Panc1 (cell line): Measurements from ENCODE around the gene PCDH15.

Source experiments
- CTCF ChIP-seq: fragments of 450-650 bp; IDR thresholded peaks from 2 replicates; pipeline ENCODE4 v1.5.1; 2017; ENCODE audit warnings: mild to moderate bottlenecking
- TF ChIP-seq, protein P1 (sequence below), 2 experiments: IDR thresholded peaks; 2 replicates each; pipeline ENCODE4 v1.6.1; 2011 to 2012; ENCODE audit warnings: low read depth in 2 of 2, control low read depth in 1 of 2, low read length in 1 of 2, mild to moderate bottlenecking in 1 of 2, moderate library complexity in 1 of 2; ENCODE audit not compliant: insufficient read depth in 1 of 2

GRCh38 chr10:53786236-53786900 lies 1014.7 kb downstream of the PCDH15 start:
- TF ChIP-seq, protein P1, sequence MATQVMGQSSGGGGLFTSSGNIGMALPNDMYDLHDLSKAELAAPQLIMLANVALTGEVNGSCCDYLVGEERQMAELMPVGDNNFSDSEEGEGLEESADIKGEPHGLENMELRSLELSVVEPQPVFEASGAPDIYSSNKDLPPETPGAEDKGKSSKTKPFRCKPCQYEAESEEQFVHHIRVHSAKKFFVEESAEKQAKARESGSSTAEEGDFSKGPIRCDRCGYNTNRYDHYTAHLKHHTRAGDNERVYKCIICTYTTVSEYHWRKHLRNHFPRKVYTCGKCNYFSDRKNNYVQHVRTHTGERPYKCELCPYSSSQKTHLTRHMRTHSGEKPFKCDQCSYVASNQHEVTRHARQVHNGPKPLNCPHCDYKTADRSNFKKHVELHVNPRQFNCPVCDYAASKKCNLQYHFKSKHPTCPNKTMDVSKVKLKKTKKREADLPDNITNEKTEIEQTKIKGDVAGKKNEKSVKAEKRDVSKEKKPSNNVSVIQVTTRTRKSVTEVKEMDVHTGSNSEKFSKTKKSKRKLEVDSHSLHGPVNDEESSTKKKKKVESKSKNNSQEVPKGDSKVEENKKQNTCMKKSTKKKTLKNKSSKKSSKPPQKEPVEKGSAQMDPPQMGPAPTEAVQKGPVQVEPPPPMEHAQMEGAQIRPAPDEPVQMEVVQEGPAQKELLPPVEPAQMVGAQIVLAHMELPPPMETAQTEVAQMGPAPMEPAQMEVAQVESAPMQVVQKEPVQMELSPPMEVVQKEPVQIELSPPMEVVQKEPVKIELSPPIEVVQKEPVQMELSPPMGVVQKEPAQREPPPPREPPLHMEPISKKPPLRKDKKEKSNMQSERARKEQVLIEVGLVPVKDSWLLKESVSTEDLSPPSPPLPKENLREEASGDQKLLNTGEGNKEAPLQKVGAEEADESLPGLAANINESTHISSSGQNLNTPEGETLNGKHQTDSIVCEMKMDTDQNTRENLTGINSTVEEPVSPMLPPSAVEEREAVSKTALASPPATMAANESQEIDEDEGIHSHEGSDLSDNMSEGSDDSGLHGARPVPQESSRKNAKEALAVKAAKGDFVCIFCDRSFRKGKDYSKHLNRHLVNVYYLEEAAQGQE (IDR thresholded peaks at IDR 0.05; ENCODE audit: insufficient read depth in 1 of 2, low read depth in 2 of 2, low read length in 1 of 2), result no peak
- peak; percentile 60 for TF ChIP-seq CTCF
